Endothelial cell (in vitro differentiated cells): ENCODE measurements around the gene CA5A. TPM values are rescaled to one million over a fixed set of nuclear protein-coding genes. Genes with fewer than 3 reads are reported as not detected.

Source experiments
- DNase-seq: peaks from one replicate; pipeline ENCODE4 v3.0.0; 2021; ENCODE audit warnings: low spot score
- H3K27ac Mint-ChIP-seq: one replicate; pipeline ENCODE4 v1.8.0; 2021; ENCODE audit warnings: mixed read lengths, inconsistent platforms; ENCODE audit not compliant: unreplicated experiment
- H3K27me3 Mint-ChIP-seq: one replicate; pipeline ENCODE4 v1.8.0; 2021; ENCODE audit warnings: mild to moderate bottlenecking, moderate library complexity, mixed read lengths, inconsistent platforms; ENCODE audit not compliant: unreplicated experiment
- H3K36me3 Mint-ChIP-seq: one replicate; pipeline ENCODE4 v1.8.0; 2021; ENCODE audit warnings: mild to moderate bottlenecking, low read depth, mixed read lengths, inconsistent platforms; ENCODE audit not compliant: unreplicated experiment
- H3K4me1 Mint-ChIP-seq: one replicate; pipeline ENCODE4 v1.8.0; 2021; ENCODE audit warnings: mild to moderate bottlenecking, mixed read lengths, inconsistent platforms; ENCODE audit not compliant: unreplicated experiment
- H3K4me3 Mint-ChIP-seq: one replicate; pipeline ENCODE4 v1.8.0; 2021; ENCODE audit warnings: mild to moderate bottlenecking, mixed read lengths, inconsistent platforms; ENCODE audit not compliant: unreplicated experiment
- H3K9me3 Mint-ChIP-seq: one replicate; pipeline ENCODE4 v1.8.0; 2021; ENCODE audit warnings: mixed read lengths, inconsistent platforms; ENCODE audit not compliant: unreplicated experiment
- total RNA-seq: library from RNA; stranded (reverse); fragmentation: NEBNext Ultra II Directional; extraction: Animal tissue kit (Norgen Biotek cat#: 25700); gene quantifications from one replicate; pipeline ENCODE4 v1.2.1, GENCODE V29; 2021; ENCODE audit not compliant: unreplicated experiment
- TF ChIP-seq, protein P1 (sequence below): fragments of 200-600 bp; sonication (generic); IDR thresholded peaks from one replicate; pipeline ENCODE4 v1.5.0; 2021; ENCODE audit warnings: antibody characterized with exemption; ENCODE audit not compliant: unreplicated experiment

The CA5A gene
- total RNA-seq, 1 donor from 2014 or later = not detected

DNA sequence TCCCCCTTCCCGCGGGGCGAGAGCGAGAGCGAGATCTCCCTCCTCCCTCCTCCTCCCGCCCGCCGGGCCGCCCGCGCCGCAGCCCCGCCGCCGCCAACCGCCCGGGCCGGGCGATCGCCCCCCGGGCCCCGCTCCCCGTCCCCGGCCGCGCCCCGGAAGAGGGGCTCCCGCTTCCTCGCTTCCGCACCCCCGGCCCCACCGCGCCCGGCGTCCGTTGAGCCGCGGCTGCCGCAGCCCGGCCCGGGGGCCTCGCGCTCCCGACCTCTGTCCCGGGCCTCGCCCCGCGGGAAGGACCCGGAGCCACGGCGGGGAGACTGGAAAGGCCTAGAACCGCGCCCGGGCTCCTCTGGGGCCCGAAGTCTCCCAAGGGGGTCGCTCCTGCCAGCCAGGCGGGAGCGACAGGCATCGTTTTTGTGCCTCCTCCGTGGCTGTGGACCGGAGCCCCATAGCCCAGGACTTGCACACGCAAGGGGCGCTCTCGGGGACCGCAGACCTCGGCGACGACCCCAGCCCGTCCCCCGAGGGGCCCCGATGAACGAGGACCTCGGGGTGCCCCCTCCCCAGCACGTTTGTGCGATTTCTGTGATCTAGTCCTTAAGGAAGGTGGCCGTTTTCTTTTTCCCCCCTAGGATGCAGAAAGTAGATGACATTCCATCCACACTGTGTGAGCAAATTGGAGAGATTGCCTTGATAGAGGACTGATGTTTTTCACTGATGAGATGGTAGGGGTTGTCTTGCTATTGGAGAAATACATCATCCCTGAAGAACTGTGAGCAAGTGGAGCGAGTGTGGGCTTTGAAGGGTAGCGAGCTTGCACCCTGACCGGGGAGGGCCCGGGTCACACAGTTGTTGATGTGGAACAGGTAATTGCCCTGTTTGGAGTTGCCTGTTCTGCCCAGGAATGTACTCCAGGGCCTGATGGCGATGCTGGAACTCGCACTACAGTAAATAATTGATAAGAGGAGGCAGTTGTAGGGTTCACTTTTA lies 15.5 kb upstream of the CA5A start:
- no peak for DNase-seq
- H3K9me3 Mint-ChIP-seq = no peaks in the 10 kb centered on the region

DNA sequence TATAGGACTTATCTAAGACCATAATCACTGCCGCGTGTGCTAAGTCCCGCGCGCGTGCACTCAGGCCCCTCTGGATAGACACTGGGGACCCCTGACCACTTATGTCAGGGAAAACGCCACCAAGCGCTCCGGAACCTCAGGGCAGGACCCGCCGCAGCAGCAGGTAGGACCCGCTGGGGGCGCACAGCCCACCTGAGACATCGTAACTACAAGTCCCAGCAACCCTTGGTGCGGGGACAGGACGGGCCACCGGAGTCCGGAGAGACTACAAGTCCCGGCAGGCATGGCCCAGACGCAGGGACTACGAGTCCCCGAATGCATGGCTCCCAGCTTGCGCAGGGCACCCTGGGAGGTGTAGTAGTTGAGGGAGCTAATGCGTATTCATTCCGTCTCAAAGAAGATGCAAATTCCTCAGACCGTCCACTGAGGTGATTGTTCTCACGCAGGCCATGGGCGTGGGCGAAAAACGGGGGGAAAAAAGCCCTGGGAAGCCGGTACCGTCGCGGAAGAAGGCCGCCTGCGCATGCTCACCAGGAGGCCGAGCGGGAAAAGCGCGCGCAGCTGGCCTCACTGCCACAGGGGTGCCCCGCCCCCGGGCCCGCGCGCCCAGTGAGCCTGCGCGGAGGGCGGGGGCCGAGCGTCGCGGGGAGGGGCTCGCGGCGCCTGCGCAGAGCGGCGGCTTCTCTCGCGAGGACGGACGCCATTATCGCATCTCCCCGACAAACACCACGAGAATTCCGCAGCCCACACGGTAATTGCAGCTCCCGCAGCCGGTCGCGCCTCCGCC lies 14.6 kb upstream of the CA5A start, which contains the start of gene BANP:
Gene BANP (plus strand): TSS at position 670 of the 787 bp plus-strand sequence. CDS start 23,682 bp downstream, outside the sequence.
- Mint-ChIP-seq H3K36me3 (peaks cover 5% of the 10 kb centered on the region), H3K27me3 (no peaks in the 10 kb centered on the region), H3K9me3 (no peaks in the 10 kb centered on the region), H3K4me3 (peak within 1 kb of the TSS; percentile 97), H3K4me1 (peaks cover 39% of the 10 kb centered on the region), H3K27ac (peak within 1 kb of the TSS; percentile 97)
- peak; percentile 94 for DNase-seq
- TF ChIP-seq, protein P1, sequence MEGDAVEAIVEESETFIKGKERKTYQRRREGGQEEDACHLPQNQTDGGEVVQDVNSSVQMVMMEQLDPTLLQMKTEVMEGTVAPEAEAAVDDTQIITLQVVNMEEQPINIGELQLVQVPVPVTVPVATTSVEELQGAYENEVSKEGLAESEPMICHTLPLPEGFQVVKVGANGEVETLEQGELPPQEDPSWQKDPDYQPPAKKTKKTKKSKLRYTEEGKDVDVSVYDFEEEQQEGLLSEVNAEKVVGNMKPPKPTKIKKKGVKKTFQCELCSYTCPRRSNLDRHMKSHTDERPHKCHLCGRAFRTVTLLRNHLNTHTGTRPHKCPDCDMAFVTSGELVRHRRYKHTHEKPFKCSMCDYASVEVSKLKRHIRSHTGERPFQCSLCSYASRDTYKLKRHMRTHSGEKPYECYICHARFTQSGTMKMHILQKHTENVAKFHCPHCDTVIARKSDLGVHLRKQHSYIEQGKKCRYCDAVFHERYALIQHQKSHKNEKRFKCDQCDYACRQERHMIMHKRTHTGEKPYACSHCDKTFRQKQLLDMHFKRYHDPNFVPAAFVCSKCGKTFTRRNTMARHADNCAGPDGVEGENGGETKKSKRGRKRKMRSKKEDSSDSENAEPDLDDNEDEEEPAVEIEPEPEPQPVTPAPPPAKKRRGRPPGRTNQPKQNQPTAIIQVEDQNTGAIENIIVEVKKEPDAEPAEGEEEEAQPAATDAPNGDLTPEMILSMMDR = peak; percentile 56

More for the DNA sequence above, 15.5 kb upstream of the CA5A start:
- H3K27me3 Mint-ChIP-seq = no peaks in the 10 kb centered on the region
- TF ChIP-seq, protein P1 = no peak
- H3K27ac Mint-ChIP-seq = peak overlapping the region; percentile 97
- H3K4me1 Mint-ChIP-seq = peaks cover 48% of the 10 kb centered on the region
- H3K4me3 Mint-ChIP-seq = peak overlapping the region; percentile 97
- peaks cover 6% of the 10 kb centered on the region for H3K36me3 Mint-ChIP-seq

DNA sequence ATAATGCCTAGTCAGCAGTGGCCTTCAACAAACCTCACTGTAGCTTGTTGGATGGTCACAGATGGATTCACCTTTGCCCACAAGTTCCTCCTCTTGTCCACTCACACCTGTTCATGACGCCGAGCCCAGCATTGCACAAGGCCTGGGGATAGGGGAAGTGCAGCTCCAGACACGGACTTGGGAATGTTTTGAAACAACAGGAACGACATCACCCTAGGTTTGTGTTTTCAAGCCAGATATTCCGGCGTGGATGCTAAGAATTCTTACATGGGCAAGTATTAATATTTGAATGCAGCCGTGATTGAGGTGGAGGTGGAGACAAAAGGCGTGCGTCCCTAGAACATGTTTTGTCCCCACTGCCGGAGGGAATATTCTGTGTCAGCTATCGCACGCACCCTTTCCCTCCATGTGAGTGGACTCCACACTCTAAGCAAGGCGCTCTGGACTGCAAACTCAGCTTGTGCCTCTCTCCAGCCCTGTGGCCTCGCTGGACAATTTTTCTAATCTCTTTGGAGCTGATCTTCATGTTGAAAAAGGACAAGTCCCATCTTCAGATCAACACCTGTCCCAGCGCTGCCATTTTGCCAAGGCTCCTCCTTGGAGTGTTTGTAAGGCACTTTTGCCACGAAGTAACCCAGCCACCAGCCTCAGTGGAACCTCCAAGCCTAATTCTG lies 12.9 kb upstream of the CA5A start:
- no peak for DNase-seq
- Mint-ChIP-seq H3K27me3 (no peaks in the 10 kb centered on the region), H3K9me3 (no peaks in the 10 kb centered on the region), H3K27ac (peak overlapping the region; percentile 63), H3K4me1 (peaks cover 24% of the 10 kb centered on the region), H3K4me3 (no peak overlapping the region), H3K36me3 (peaks cover 5% of the 10 kb centered on the region)
- TF ChIP-seq, protein P1 = no peak

DNA sequence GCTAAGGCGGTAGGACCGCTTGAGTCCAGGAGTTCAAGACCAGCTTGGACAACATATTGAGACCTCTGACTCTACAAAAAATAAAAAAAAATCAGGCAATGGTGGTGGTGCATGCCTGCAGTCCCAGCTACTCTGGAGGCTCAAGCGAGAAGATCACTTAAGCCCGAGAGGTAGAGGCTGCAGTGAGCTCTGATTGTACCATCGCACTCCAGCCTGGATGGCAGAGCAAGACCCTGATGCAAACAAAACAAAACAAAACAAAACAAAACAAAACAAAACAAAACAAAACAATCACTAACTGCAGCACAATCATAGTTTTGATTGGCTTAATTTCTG lies 12.4 kb upstream of the CA5A start:
- H3K4me1 Mint-ChIP-seq = peaks cover 19% of the 10 kb centered on the region
- no peak overlapping the region for H3K27ac Mint-ChIP-seq
- no peaks in the 10 kb centered on the region for H3K9me3 Mint-ChIP-seq
- no peak for DNase-seq
- H3K4me3 Mint-ChIP-seq = no peak overlapping the region
- TF ChIP-seq, protein P1 = no peak
- peaks cover 5% of the 10 kb centered on the region for H3K36me3 Mint-ChIP-seq
- H3K27me3 Mint-ChIP-seq = no peaks in the 10 kb centered on the region
